HG03159 (cell line): Measurements from ENCODE around the gene SNTA1.
"Not testable (repeated sequence)": the region's sequence is repeated elsewhere in the genome, so short reads cannot be mapped to it uniquely, and the experiment has no call there.

ENCODE experiments used
- ATAC-seq: cut with Tn5 transposase; IDR thresholded peaks from one replicate; pipeline ENCODE4 v1.9.1; 2021; ENCODE audit warnings: mild to moderate bottlenecking, moderate library complexity; ENCODE audit not compliant: unreplicated experiment

SNTA1 gene

GRCh38 chr20:33443512-33444239 lies at the start of gene SNTA1:
TSS of gene SNTA1 (minus strand) at chr20:33443763. CDS start at chr20:33443620, 143 bp downstream.
- peak; percentile 64 for ATAC-seq

- no peak for ATAC-seq
Measured at GRCh38 chr20:33490934-33491656, 47.5 kb upstream of the SNTA1 start.

GRCh38 chr20:33490023-33490933 lies 46.7 kb upstream of the SNTA1 start, which contains the start of gene CBFA2T2:
TSS of gene CBFA2T2 (plus strand) at chr20:33490096. CDS start at chr20:33490268, 172 bp downstream.
- ATAC-seq: peak; percentile 51

- ATAC-seq: peak; percentile 91
Measured at GRCh38 chr20:33489495-33490022, 46.0 kb upstream of the SNTA1 start.

- not testable (repeated sequence) for ATAC-seq
Measured at GRCh38 chr20:33488661-33489494, 45.3 kb upstream of the SNTA1 start.

- no peak for ATAC-seq
Measured at GRCh38 chr20:33488201-33488600, 44.6 kb upstream of the SNTA1 start.

- not testable (repeated sequence) for ATAC-seq
Measured at GRCh38 chr20:33483186-33483585, 39.6 kb upstream of the SNTA1 start.

GRCh38 chr20:33482581-33482980 lies 39.0 kb upstream of the SNTA1 start:
- ATAC-seq: no peak

GRCh38 chr20:33481431-33481941 lies 37.9 kb upstream of the SNTA1 start:
- ATAC-seq: no peak

- ATAC-seq: no peak
Measured at GRCh38 chr20:33480048-33480447, 36.5 kb upstream of the SNTA1 start.

GRCh38 chr20:33477386-33478234 lies 34.0 kb upstream of the SNTA1 start:
- no peak for ATAC-seq

GRCh38 chr20:33475381-33476152 lies 32.0 kb upstream of the SNTA1 start:
- ATAC-seq: no peak

- no peak for ATAC-seq
Measured at GRCh38 chr20:33474963-33475362, 31.4 kb upstream of the SNTA1 start.

GRCh38 chr20:33474097-33474873 lies 30.7 kb upstream of the SNTA1 start:
- no peak for ATAC-seq

- no peak for ATAC-seq
Measured at GRCh38 chr20:33472868-33473435, 29.4 kb upstream of the SNTA1 start.

- ATAC-seq: no peak
Measured at GRCh38 chr20:33470866-33471265, 27.3 kb upstream of the SNTA1 start.

GRCh38 chr20:33470457-33470856 lies 26.9 kb upstream of the SNTA1 start:
- no peak for ATAC-seq
